GM12891 (cell line): ENCODE measurements around the gene TKTL2.

ENCODE experiments used
- POLR2A ChIP-seq: IDR thresholded peaks from 2 replicates; pipeline ENCODE4 v1.6.1; 2011; ENCODE audit warnings: low read depth, low read length, control low read depth
- POLR2AphosphoS5 ChIP-seq: IDR thresholded peaks from 2 replicates; pipeline ENCODE4 v1.6.1; 2011; ENCODE audit warnings: low read depth, low read length, control low read depth

GRCh38 chr4:163515198-163515597 lies 41.6 kb upstream of the TKTL2 start:
- no peak for TF ChIP-seq POLR2A
- no peak for TF ChIP-seq POLR2AphosphoS5
